HG03196 (cell line): ENCODE results near the gene NEK7.
"Not testable (repeated sequence)": the region's sequence is repeated elsewhere in the genome, so short reads cannot be mapped to it uniquely, and the experiment has no call there.

Experiments
- ATAC-seq: cut with Tn5 transposase; IDR thresholded peaks from one replicate; pipeline ENCODE4 v1.9.1; 2021; ENCODE audit not compliant: unreplicated experiment

Gene NEK7

DNA sequence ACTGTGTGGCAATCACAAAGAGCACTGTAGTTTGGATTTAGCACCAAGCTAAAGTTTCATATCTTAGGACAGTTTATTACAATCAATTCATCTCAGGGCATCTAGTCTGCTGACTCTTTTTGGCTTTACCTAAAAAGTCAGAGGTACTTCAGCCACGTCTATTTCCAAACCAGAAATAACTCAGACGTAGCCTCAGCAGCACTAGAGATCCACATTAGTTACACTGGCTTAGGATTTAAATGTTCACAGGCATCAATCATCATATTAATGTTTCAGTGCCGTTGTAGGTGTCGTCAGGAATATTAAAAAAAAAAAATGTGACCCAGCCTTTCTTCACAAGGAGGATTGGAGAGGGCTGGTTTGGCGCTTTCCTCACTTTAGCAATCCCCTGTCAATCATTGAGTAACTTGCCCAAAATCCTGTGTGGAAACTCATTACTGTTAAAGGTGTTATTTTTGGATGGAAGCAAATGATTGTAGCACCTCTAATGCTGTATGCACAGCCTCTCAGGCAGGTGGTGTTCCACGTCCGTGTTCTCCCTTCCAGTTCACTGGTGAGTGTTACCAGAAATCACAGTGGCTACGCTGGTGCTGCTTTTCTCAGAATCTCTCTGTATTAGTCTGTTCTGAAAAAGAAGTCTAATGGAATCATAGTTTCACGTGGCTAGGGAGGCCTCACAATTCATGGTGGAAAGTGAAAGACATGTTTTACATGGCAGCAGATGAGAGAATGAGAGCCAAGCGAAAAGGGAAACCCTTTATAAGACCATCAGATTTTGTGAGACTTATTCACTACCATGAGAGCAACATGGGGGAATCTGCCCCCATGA is 45.4 kb downstream of the NEK7 start:
- peak; percentile 75 for ATAC-seq

DNA sequence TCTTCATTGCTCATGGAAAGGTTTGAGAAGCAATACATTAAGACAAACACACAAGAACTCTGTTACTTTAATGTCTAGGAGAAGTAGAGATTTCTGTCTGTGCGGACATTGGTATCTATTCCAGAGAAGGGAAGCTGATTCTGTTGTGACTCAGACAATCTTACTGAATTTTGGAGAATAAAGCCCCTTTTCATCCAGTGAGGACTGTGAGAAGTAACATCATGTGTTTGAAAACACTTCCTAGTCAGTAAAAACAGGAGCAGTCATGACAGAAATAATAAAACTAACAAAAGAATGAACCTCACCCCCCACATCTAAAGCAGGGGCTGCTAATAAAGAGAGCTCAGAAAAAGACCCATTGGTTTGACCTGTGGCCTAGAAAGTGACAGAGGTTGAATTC is 46.6 kb downstream of the NEK7 start:
- no peak for ATAC-seq

DNA sequence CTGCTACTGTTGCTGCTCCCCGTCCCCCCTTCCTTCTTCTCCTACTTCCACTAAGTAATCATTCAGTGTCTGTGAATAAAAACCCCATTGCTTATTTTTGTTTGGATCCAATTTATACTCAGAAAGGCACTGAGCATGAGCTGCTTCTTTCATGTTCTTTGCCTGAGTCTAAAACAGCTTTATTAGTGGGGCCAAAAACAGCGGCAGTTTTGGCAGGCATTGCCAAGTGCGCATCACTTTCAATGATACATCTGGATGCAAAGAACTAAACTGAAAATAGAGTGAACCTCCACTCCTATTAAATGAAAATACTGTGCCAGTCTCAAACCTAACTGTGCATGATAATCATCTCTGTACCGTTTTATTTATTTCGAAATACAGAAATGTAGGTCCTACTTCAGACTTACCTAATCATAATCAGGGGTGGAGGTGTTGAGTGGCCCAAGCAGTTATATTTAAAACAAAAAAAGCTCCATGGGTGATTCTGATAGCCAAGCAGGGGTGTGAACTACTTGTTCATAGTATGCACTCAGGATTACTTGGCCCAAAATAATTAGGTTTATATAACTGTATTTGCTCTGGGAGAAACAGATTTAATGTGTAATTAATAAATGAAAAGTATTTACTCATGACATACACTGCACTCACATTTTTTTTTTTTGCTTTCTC is 48.4 kb downstream of the NEK7 start:
- ATAC-seq = no peak

DNA sequence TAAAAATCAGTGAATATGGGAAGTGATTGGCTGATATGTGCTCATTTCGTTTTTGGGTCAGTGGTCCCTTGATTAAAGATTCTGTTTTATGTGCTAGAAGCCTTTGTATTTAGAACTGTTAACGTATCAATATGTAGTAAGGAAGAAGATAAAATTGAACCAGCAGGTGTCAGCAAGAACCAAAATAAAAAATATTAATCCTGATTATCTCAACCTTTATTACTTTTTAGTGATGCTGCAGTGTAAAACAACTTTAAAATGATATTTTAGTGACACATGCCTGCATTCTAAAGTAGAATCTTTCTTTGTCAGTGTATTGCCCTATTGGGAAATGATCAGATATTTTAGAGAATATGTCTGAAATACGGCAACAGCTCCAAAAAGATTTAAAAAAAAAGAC is 49.5 kb downstream of the NEK7 start:
- no peak for ATAC-seq

DNA sequence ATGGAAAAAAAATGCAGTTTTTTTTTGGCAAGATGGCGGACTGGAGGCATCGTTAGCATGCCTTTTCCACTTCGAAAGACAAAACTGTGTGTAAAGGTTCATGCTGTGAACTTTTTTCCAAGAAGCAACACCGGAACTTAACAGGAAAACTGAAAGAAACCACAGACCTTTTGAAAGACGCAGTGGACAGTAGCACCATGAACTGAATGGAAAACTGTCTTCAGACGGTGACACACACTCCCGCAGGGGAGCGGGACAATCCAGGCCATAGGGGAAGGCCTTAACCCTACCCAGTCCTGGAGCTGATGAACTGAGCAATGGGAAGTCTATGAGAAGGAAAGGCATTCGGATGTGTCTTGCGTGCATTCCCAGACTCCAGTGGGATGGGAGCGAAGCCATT is 54.9 kb downstream of the NEK7 start:
- no peak for ATAC-seq

DNA sequence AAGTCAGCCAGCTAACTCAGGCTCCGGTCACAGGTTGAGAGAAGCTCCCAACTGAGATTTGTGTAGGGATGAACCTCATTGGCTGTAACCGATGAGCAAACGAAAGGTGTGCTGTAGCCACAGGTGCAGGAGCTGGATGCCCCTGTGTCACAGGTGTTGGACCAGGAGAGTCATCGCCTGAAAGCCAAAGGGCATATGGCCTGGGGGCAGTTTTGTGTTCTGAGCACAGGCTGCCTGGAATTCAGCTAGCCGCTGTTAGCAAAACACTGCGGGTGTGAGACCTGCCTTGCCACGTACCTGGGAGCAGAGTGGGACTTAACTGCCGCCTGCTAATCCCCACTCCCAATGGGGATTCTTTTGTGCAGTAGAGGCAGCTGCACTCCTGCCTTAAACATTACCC is 55.3 kb downstream of the NEK7 start:
- ATAC-seq = no peak

DNA sequence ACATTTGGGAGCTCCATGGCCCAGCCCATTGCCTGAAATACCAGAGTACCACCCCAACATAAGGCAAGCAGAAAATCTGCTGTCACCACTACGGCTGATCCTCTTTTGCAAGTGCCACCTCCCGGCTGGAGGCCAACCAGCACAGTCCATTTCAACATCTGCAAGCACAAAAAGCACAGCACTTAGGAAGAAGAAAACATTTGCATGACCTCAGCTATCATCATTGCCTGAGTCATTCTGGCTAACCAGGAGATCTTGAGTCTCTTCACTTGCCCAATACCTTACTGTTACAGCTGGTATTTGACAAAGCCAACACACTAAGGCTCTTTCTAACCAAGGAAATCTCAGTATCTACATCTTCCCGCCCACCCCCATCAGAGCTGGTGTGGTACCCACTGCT is 55.9 kb downstream of the NEK7 start:
- no peak for ATAC-seq

DNA sequence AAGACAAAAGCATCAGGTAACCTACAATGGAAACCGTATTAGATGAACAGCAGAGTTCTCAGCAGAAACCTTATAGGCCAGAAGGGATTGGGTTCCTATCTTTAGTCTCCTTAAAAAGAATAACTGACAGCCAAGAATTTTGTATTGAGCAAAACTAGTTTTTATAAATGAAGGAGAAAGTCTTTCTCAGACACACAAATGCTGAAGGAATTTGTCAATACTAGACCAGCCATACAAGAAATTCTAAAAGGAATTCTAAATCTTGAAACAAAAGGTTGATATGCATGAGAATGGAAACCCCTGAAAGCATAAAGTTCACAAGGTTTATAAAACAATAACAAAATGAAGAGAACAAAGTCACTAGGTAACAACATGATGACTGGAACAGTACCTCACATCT is 58.1 kb downstream of the NEK7 start:
- ATAC-seq = no peak

DNA sequence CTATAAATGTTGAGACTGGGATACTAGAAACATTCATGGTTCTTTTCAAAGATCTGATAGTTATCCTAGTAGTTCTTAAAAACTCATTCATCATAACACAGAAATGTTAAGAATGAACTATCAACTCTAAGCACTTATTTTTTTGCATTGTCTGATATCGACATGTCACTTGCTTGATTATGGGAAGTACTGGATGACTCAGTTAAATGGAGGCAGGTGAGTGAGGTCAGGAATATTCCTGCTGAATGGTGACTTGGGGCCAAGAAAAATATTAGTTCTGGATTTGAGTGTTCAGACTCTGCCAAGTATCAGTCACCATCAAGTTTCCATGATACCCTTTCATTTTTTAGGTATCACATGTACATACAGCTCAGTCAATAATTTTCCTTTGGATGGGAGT is 63.6 kb downstream of the NEK7 start:
- ATAC-seq = no peak

DNA sequence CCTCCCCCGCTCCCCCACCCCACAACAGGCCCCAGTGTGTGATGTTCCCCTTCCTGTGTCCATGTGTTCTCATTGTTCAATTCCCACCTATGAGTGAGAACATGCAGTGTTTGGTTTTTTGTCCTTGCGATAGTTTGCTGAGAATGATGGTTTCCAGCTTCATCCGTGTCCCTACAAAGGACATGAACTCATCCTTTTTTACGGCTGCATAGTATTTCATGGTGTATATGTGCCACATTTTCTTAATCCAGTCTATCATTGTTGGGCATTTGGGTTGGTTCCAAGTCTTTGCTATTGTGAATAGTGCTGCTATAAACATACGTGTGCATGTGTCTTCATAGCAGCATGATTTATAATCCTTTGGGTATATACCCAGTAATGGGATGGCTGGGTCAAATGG is 70.2 kb downstream of the NEK7 start:
- not testable (repeated sequence) for ATAC-seq

DNA sequence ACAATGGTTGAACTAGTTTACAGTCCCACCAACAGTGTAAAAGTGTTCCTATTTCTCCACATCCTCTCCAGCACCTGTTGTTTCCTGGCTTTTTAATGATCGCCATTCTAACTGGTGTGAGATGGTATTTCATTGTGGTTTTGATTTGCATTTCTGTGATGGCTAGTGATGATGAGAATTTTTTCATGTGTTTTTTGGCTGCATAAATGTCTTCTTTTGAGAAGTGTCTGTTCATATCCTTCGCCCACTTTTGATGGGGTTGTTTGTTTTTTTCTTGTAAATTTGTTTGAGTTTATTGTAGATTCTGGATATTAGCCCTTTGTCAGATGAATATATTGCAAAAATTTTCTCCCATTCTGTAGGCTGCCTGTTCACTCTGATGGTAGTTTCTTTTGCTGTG is 70.7 kb downstream of the NEK7 start:
- not testable (repeated sequence) for ATAC-seq

DNA sequence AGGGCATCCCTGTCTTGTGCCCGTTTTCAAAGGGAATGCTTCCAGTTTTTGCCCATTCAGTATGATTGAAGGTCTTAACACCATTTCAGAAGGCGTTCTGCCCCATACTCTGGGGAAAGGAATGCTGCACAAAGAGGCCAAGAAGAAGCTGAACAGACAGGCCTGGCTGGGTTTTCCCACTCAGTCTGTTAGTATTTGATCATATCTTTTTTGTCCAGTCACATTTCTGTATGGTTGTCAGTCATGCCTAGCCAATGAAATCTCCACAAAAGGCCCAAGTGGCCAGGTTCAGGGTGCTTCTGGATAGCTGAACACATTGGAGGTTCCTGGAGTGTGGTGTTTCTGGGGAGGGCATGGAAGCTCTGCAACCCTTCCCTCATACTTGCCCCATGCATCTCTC is 72.1 kb downstream of the NEK7 start:
- ATAC-seq = no peak

DNA sequence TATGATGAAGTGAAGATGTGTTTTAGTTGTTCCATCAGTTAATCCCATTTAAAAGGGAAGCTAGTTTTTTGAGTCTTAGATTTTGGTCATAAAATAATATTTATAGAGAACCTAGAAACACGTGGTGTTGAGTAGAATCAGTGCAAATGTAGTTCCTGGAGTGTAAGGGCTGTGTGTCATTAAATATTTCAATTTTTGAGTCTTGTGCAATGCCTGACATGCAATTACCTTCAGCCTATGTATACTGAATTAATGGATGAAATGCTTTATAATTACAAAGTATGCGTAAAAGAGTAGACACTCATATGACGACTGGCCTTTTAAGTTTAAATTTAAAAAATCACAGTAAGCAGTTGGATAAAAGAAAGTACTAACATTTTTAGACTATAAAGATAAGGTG is 75.0 kb downstream of the NEK7 start:
- no peak for ATAC-seq

DNA sequence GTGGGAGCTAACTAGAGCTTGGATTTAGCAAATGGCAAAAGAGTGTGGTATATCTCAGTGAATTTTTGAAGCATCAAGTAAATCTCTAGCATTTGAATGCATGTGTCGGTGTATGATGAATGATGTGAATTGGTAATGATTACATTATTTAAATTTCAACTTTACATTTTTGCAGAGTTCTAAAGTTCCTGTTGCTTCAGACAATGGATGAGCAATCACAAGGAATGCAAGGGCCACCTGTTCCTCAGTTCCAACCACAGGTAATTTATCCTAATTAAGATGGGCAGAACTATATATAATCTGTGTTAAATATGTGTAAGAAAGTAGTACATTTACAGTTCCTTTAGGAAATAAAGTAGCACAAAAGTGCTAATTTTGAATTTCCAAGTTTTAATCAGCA is 75.6 kb downstream of the NEK7 start:
- no peak for ATAC-seq

DNA sequence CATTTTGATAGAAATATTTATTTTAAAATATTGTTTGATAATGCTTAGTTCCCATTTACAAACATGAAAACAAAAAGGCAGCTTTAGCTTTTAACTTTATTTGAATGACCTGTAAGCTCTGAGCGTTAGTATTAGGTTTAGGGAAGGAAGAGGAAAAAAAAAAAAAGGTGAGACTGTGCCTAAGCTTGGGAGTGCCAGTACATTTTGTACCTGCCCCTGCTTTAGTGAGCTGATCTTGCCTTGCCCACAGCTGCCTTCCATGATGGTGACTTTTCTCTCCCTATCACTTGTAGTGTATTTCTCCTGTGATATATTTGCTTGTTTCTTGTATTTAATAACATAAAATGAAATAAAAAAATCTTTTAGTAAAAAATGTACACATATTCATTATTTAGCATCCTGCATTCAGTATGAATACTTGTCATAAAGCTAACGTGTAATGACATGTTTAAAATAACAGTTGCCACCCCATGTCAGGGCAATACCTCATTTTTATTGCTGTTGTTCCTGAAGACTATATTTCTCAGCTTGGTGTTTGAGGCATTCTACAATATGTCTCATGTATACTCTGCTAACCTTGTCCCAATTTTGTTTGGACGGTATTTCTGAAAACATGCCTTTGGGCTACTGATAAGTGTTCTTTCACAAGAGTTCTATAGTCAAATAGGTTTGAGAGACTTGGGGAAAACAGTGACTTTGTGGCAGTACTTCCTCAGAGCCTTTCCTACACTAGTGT is 76.3 kb downstream of the NEK7 start:
- no peak for ATAC-seq

DNA sequence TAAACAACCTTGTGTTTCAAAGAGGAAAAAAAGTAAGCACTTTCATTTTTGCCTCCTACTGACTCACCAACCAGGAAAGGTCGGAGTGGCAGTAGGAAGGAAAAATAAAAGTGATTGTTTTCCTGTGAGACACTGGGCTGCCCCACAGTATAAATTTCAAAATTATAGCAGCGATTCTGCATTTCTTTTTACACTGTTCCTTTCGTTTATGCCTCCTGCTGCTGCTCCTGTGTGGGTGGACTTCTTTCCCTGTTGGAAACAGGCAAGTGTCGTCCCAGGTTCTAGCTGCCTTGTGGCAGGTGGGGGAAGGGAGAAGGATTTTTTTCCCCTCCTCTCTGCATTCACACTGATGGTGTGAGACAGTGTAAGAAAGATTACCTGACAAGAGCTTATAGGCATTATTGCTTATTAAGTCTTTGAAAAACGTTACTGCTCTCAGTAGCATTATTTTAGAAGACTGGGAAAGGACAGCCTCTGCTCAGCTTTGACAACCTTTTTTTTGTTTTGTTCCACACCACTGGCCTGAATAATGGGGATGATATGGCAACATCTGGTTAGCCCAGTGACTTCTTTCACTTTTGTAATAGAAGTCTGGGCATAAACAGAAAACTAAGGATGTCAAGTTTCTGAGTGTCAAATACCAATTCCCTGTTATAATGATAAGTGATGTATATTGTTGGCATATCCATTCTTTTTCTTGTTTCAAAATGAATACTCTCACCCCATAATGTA is 77.9 kb downstream of the NEK7 start:
- peak; percentile 44 for ATAC-seq

DNA sequence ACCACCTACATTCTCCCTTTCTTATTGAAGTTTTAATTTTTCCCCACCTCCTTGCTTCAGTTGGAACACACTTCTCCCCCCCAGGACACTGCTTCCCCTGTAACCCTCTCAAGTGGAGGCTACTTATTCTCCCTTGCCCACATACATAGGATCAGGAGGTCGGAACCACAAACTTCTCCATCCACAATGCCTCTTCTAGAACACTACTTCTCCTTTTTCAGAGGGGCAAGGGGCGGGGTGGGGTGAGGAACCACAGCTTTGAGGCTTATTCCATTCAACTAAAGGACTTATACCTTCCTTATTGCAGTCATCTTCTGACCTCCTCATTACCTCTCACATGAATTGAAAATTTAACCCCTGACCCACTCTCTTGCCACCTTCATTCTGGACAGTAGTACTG is 81.3 kb downstream of the NEK7 start:
- ATAC-seq = no peak

DNA sequence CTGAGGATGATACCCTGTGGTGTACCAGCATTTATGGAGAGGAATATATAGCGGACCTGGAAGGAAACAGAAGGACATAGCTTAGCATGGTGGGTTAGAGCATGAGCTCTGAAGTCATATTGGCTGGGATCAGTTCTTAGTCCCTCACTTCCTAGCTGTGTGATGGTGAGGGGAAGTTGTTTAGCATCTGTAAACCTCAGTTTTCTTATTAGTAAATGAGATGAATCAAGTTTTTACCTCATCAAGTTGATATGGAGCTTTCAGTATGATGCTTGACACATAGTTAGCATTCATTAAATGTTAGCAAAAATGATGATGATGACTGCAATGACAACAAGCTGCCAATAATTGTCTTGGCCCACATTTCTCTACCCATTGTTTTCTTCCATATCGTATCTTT is 84.8 kb downstream of the NEK7 start:
- ATAC-seq = no peak

DNA sequence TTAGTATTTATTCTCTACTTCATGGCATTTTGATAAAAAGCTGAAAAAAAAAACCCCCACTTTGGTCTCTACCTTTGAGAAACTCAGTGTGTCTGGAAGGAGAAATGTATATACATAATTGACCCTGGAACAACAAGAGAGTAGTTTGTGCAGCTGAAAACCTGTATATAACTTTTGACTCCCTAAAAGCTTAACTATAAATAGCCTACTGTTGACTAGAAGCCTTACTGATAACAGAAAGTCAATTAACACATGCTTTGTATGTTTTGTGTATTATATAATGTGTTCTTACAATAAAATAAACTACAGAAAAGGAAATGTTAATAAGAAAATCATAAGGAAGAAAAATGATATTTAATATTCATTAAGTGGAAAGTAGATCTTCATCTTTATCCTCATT is 88.0 kb downstream of the NEK7 start:
- no peak for ATAC-seq

DNA sequence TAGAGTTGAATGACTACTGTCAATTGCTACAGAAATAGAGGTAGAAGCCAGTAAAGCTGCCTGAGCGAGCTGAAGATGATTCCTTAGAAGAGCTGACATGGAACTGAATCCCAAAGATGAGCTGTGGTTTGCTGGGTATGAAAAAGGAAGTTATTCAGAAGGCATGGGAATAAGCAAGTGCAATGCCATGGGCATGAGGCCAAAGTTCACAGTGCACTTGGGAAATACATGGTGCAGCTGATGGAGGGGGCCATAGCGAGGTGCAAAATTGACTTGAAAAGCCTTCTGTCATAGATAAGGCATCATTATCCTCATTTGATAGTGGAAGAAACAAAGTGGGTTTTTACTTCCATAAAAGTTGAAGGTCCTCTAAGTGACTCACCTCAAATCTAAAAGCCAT is 88.6 kb downstream of the NEK7 start:
- ATAC-seq = no peak

DNA sequence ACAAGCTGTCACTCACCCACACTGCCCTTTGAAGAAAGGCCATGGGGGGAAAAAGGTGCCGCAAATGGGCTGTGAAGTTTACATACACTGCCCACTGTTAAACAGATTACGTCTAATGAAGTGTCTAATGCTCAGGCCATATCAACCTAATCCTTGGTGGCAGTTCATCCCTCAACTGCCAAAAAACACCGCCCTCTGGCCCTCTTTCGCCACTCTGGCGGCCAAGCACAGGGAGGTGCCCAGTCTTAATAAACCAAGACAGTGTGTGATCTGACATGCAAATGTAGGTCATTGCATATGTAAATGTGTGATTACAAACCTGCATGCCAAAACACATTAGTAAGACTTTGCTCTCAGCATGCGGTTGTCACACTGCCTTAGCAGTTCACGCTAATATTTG is 89.5 kb downstream of the NEK7 start:
- no peak for ATAC-seq
